ENCODE results near the gene SLC2A13.

DNA sequence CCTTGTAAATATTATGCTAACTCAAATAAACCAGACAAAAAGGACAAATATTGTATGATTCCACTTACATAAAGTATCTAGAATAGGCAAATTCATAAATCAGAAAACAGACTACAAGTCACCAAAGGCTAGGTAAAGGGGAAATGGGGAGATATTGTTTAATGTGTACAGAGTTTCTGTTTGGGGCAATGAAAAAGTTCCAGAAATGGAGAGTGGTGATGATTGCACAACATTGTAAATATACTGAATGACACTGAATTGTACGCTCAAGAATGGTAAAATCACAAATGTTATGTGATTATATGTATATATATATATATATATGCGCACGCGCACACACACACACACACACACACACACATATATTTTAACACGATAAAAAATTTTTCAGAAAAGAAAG is 182.5 kb downstream of the SLC2A13 start:
- TF ChIP-seq GATA2 (IDR thresholded peaks at IDR 0.05; ENCODE audit: insufficient read depth, insufficient read length, low read depth, low read length) = no peak
- TF ChIP-seq, protein P1, sequence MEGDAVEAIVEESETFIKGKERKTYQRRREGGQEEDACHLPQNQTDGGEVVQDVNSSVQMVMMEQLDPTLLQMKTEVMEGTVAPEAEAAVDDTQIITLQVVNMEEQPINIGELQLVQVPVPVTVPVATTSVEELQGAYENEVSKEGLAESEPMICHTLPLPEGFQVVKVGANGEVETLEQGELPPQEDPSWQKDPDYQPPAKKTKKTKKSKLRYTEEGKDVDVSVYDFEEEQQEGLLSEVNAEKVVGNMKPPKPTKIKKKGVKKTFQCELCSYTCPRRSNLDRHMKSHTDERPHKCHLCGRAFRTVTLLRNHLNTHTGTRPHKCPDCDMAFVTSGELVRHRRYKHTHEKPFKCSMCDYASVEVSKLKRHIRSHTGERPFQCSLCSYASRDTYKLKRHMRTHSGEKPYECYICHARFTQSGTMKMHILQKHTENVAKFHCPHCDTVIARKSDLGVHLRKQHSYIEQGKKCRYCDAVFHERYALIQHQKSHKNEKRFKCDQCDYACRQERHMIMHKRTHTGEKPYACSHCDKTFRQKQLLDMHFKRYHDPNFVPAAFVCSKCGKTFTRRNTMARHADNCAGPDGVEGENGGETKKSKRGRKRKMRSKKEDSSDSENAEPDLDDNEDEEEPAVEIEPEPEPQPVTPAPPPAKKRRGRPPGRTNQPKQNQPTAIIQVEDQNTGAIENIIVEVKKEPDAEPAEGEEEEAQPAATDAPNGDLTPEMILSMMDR (IDR thresholded peaks at IDR 0.05; ENCODE audit: extremely low read depth in 1 of 2, insufficient read depth in 1 of 2, low read depth in 1 of 2, low read length in 2 of 2) = no peak
- no peak for TF ChIP-seq POLR2A (IDR thresholded peaks at IDR 0.05; ENCODE audit: low read depth, low read length)
- TF ChIP-seq EZH2 (IDR thresholded peaks at IDR 0.05; ENCODE audit: borderline replicate concordance, low read depth, low read length, severe bottlenecking) = no peak
- TF ChIP-seq, protein P2, sequence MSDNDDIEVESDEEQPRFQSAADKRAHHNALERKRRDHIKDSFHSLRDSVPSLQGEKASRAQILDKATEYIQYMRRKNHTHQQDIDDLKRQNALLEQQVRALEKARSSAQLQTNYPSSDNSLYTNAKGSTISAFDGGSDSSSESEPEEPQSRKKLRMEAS (IDR thresholded peaks at IDR 0.05; ENCODE audit: insufficient read depth, insufficient read length) = no peak
- no peak for TF ChIP-seq POLR2AphosphoS5 (IDR thresholded peaks at IDR 0.05; ENCODE audit: insufficient read depth, low read depth, low read length)
- no peak for TF ChIP-seq FOS (IDR thresholded peaks at IDR 0.05; ENCODE audit: borderline replicate concordance, insufficient read depth, low read length)
- no peak for TF ChIP-seq JUN (IDR thresholded peaks at IDR 0.05; ENCODE audit: borderline replicate concordance, insufficient read depth, insufficient read length, low read depth)
- TF ChIP-seq MYC (IDR thresholded peaks at IDR 0.05; ENCODE audit: low read depth, low read length) = no peak
